Measurements from ENCODE around the gene PWWP2B.

PWWP2B gene

GRCh38 chr10:132356621-132357195 is 40.3 kb upstream of the PWWP2B start:
- H3F3A ChIP-seq (ENCODE audit: low read depth), result no peaks in the 10 kb centered on the region
- no peaks in the 10 kb centered on the region for H3K27me3 ChIP-seq (ENCODE audit: insufficient read depth, low read length, poor library complexity, severe bottlenecking)
- H3K79me2 ChIP-seq (ENCODE audit: insufficient read depth, low read length), result no peaks in the 10 kb centered on the region
- H2AFZ ChIP-seq (ENCODE audit: low read length), result no peak overlapping the region
- no peak for TF ChIP-seq EZH2phosphoT487 (IDR thresholded peaks at IDR 0.05; ENCODE audit: borderline replicate concordance)
- TF ChIP-seq CTCF (conservative IDR thresholded peaks at IDR 0.05; ENCODE audit: low read length), result no peak
- H3K9me2 ChIP-seq (replicated peaks; ENCODE audit: low read depth, low read length), result no peaks in the 10 kb centered on the region
- H3K4me3 ChIP-seq (ENCODE audit: low read length, poor library complexity, severe bottlenecking), result no peak overlapping the region
- no peaks in the 10 kb centered on the region for H3K4me1 ChIP-seq (ENCODE audit: insufficient read depth, low read length, poor library complexity, severe bottlenecking)
- H4K20me1 ChIP-seq (ENCODE audit: insufficient read depth, low read length, poor library complexity, severe bottlenecking), result no peaks in the 10 kb centered on the region
- H3K9me3 ChIP-seq (ENCODE audit: insufficient read depth, low read depth, low read length), result no peaks in the 10 kb centered on the region
- no peak overlapping the region for H3K9ac ChIP-seq (ENCODE audit: low read depth, low read length, poor library complexity, severe bottlenecking)
- H3K4me2 ChIP-seq (ENCODE audit: low read depth, low read length, poor library complexity, severe bottlenecking), result no peak overlapping the region
- no peaks in the 10 kb centered on the region for H3K36me3 ChIP-seq (ENCODE audit: insufficient read depth, low read length)

GRCh38 chr10:132357286-132358058 is 39.5 kb upstream of the PWWP2B start:
- no peaks in the 10 kb centered on the region for H3K27me3 ChIP-seq (ENCODE audit: insufficient read depth, low read length, poor library complexity, severe bottlenecking)
- H2AFZ ChIP-seq (ENCODE audit: low read length), result no peak overlapping the region
- H3K4me1 ChIP-seq (ENCODE audit: insufficient read depth, low read length, poor library complexity, severe bottlenecking), result no peaks in the 10 kb centered on the region
- no peak overlapping the region for H3K4me3 ChIP-seq (ENCODE audit: low read length, poor library complexity, severe bottlenecking)
- no peaks in the 10 kb centered on the region for H3K79me2 ChIP-seq (ENCODE audit: insufficient read depth, low read length)
- no peak overlapping the region for H3K4me2 ChIP-seq (ENCODE audit: low read depth, low read length, poor library complexity, severe bottlenecking)
- H3F3A ChIP-seq (ENCODE audit: low read depth), result no peaks in the 10 kb centered on the region
- H3K36me3 ChIP-seq (ENCODE audit: insufficient read depth, low read length), result no peaks in the 10 kb centered on the region
- no peaks in the 10 kb centered on the region for H4K20me1 ChIP-seq (ENCODE audit: insufficient read depth, low read length, poor library complexity, severe bottlenecking)
- H3K9me3 ChIP-seq (ENCODE audit: insufficient read depth, low read depth, low read length), result no peaks in the 10 kb centered on the region
- H3K9me2 ChIP-seq (replicated peaks; ENCODE audit: low read depth, low read length), result no peaks in the 10 kb centered on the region
- no peak overlapping the region for H3K9ac ChIP-seq (ENCODE audit: low read depth, low read length, poor library complexity, severe bottlenecking)
- TF ChIP-seq CTCF (conservative IDR thresholded peaks at IDR 0.05; ENCODE audit: low read length), result no peak
- no peak for TF ChIP-seq EZH2phosphoT487 (IDR thresholded peaks at IDR 0.05; ENCODE audit: borderline replicate concordance)

- no peaks in the 10 kb centered on the region for H3K36me3 ChIP-seq (ENCODE audit: insufficient read depth, low read length)
- H3K9me2 ChIP-seq (replicated peaks; ENCODE audit: low read depth, low read length), result no peaks in the 10 kb centered on the region
- no peak overlapping the region for H2AFZ ChIP-seq (ENCODE audit: low read length)
- no peak overlapping the region for H3K4me2 ChIP-seq (ENCODE audit: low read depth, low read length, poor library complexity, severe bottlenecking)
- no peaks in the 10 kb centered on the region for H3K4me1 ChIP-seq (ENCODE audit: insufficient read depth, low read length, poor library complexity, severe bottlenecking)
- no peak for TF ChIP-seq EZH2phosphoT487 (IDR thresholded peaks at IDR 0.05; ENCODE audit: borderline replicate concordance)
- TF ChIP-seq CTCF (conservative IDR thresholded peaks at IDR 0.05; ENCODE audit: low read length), result no peak
- no peaks in the 10 kb centered on the region for H4K20me1 ChIP-seq (ENCODE audit: insufficient read depth, low read length, poor library complexity, severe bottlenecking)
- no peaks in the 10 kb centered on the region for H3K79me2 ChIP-seq (ENCODE audit: insufficient read depth, low read length)
- H3K27me3 ChIP-seq (ENCODE audit: insufficient read depth, low read length, poor library complexity, severe bottlenecking), result no peaks in the 10 kb centered on the region
- H3K9me3 ChIP-seq (ENCODE audit: insufficient read depth, low read depth, low read length), result no peaks in the 10 kb centered on the region
- H3F3A ChIP-seq (ENCODE audit: low read depth), result no peaks in the 10 kb centered on the region
- no peak overlapping the region for H3K9ac ChIP-seq (ENCODE audit: low read depth, low read length, poor library complexity, severe bottlenecking)
- H3K4me3 ChIP-seq (ENCODE audit: low read length, poor library complexity, severe bottlenecking), result no peak overlapping the region
Observed at GRCh38 chr10:132359305-132360040, 37.5 kb upstream of the PWWP2B start.

Data from Loucy (cell line).